HG03469 (cell line): Measurements from ENCODE around the gene RREB1.
"Not testable (repeated sequence)": the region's sequence is repeated elsewhere in the genome, so short reads cannot be mapped to it uniquely, and the experiment has no call there.

Experiments
- ATAC-seq: cut with Tn5 transposase; IDR thresholded peaks from one replicate; pipeline ENCODE4 v1.9.1; 2021; ENCODE audit warnings: mild to moderate bottlenecking, moderate library complexity, moderate number of reproducible peaks; ENCODE audit not compliant: unreplicated experiment

The RREB1 gene

DNA sequence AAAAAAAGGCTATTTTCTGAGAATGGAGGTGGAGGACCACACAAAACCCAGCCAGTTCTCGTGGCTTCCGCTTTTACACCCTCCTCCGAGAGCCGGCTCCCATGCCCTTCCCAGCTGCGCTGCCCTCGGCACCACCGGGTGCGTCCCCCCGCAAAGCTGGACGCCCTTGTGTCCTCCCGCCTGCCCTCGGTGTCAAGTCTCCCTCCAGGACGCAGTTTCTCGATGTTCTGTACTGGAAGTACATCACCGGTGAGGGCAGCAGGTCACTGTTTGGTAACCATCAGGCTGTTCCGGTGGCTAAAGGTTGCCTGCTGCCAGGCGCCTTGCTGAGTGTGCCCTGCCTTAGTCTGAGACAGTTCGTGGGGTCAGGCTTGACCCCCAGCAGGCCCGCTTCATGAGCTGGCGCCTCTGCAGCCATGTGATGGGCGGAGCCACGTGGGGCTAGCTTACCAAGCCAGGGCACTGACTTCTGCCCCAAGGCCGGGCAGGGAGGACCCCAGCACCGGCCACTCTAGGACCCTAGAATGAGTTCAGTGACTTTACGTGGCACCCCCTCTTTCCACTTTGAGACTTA lies 34.6 kb downstream of the RREB1 start:
- ATAC-seq, result no peak

DNA sequence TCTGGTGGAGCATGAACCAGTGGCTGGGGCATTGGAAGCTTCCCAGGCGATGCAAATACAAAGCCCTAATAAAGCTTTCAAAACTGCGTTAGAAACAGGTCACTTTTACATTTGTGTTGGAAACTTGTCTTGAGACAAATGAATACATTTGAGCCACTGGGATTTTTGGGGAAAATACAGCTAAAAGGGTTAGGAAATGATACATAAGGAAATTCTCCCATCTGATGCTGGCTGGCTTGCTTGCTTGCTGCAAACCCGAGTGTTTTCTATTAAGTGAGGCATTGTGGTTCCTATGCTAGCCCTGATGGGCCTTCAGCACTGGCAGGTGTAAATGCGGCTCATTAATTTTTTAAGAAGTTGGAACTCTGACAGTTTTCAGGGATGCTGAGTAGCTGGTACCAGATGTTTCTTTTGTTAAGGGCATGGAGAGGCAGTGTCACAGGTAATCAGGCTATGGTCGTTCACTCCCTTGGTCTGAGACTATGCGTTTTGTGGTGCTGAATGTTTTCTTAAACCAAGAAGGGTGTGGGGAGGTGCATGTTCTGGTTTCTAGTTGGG lies 35.2 kb downstream of the RREB1 start:
- ATAC-seq, result no peak

DNA sequence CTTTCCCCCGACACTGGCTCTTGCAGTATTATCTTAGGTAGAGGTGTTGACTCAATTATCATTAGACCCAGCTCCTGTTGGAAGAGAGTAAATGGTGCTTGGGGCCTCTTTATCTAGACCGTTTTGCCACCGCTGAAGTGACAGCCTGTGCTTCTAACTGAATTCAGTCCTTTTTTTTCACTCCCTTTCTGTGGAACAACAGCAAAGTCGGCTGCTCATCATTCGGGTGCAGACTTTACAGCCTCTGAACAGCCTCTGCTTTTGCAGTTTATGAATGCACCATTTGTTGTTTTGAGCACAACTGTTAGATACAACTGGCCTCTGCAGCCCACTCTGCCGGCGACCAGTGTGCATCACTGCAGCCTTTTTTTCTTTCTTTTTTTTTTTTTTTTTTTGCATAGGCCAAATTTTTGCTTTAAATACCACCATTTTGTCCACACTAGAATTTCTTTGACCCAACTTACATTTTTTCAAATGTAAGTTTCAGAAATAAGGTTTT lies 35.8 kb downstream of the RREB1 start:
- ATAC-seq, result no peak

DNA sequence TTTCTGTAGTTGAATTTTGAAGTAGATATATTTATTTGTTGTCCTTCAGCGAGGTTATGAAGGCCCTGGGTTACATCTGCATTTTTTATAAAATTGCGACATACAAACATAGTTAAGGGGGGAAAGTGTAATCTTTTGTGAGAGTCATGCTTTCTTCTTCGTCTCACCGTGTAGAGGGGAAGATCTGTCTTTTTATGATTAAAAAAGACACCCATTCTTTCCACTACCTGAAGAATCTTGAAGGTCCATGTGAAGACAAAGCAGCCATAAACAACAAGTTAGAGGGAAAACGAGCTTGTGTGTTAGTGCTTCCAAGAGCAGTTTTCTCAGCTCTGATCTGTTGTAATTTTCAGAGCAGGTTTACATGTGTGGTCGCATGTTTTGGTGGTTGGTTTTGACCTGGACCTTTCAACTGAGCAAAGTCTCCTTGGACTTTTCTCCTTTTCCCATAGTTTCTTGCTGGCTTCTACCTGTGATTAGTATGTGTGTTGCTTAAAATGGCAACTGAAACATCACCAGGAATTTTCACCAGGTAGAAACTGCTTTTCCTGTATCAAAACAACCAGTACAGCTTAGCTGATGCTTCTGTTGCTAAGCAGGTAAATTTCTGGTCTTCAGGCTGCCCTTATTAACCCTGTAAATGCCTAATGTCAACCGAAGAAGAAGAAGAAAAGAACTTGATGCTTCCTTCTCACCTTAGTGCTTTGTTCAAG lies 37.3 kb downstream of the RREB1 start:
- ATAC-seq, result no peak

DNA sequence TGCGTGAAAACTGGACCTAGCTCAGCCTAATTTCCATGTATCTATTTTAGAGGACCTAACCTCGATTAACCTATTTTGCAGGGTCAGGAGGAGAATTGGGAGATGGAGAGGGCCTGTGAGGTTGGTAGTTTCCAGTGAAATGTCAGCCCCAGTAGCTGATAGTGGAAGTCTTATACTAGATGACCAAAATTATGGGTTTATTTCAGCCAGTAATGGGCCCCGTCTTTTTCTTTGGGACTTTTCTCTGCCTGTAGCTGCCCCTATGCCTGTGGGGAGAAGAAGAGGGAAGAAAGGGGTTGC lies 37.8 kb downstream of the RREB1 start:
- ATAC-seq, result no peak

DNA sequence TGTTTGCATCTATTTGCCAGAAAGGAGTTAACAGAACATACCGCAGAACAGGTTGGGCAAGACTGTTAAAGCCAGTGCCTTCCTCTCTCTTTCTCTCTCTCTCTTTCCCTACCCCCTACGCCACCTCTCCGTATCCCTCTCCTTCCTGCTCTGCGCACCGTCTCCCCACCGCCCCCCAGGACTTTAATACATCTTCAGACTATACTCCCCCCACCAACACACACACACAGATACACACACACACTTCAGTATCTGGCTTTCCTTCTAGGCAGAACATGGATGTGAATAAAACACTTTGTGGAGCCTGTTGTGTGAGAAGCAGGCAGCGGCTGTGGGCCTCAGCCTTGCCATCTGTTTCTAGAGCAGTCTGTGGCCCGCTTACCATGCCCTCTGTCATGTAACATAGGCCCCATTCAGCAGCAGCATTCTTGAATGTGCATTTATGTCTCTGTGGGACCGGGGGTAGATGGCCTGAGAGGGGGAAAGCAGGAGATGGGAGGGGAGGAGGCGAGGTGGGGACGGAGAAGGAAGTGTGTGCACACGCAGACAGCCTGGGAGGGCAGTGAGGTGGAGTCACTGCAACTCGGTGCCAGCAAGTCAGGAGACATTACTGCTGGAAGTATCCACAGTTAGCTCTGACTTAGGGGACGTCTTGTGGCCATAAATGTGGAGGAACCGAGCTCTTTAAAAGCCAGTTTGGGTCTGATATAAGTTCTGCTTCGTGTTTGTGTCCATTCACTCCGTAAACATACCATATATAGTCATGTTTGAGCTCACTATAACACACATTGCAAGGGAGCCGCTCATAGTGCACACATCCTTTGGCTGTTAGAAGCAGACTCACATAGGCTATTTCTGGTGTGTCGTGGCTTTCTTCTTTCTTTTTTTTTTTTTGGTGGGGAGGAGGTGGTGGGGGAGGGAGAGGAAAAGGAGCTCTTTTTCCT lies 38.4 kb downstream of the RREB1 start:
- ATAC-seq, result peak; percentile 45

DNA sequence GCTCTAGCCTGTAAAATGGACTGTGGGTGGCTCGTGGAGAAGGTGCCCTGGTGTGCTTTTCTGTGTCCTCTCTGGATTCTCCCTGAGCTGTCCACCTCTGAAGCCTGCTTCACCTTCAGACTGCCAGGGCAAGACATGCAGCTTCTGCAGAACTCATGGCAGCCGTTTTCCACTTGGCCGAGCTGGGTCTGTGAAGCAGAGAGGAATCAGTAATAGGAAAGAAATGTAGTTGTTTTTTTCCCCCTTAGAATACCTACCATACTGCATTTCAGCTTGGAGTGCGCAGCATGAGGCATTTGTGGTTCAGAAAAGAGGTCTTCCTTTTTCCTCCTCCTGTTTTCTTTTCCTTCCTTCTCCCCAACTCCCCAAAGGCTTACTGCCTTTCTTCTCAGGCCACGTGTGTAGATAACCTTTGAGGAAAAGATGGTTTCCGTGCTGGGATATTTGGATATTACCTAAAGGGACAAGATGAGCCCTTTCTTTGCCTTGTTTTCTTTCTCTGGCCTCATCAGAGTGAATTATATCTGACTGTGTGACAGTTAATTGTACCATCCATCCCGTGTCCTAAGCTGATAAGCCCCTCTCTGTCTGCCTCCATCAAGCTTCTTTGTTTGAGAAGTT lies 39.4 kb downstream of the RREB1 start:
- ATAC-seq, result no peak

DNA sequence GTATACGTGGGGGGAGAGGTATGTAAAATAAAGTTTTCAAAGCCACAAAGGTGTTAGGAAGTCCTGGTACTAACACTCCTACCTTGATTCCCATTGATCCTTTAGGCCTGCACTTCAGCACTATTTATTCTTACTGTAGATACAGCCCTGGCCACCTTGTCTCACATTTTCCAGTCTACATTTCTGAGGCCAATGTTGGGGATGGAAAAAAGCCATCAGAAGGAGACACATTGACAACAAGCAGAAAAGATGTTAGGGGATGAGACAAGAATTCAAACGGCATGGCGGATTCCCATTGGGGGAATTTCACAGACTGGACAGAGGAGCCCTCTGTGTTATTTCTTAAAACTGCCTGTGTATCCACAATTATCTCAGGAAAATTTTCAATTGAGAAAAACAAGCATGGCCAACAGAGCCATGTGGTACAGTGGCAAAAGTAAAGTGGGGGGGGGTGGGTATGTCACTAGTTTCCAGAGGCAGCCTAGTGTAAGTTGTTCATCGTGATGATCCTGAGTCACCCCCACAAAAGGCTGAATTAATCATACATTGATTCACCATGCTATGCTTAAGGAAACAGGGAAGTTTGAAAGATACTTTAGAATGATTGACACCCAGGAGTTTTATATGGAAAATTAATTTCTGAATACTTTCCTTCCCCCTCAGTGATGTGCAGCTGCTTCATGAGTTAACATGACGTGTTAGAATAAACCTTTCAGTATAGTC lies 40.5 kb downstream of the RREB1 start:
- no peak for ATAC-seq

DNA sequence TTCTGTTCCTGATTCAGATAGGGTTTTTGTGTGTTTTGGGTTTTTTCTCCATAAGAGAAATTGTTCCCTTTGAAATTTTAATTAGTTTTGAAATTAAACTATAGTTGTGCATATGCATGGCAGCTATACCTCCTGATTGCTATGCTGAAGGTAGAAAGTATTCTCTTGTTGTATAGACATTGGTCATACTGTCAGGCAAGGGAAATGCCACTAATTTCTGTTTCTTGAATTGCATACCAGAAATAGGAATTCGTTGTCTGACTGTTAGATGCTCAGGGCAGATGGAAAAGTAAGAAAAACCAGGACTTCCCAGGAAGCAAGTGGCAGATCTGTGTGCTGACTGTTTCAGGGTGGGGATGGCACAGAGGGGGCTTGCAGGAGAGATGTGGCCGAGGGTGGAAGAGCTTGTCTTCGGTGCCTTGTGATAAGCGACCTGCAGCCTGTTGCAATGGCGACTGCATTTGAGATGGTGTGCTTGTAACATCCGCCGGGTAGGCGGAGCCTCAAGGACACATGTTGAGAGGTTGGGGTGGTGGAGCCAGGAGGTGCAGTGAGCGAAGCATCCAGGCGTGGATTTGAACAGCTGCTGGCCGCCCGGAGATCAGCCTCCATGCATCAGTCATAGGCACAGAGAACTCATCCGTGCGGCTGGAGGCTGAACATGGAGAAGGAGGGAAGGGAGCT lies 42.8 kb downstream of the RREB1 start:
- no peak for ATAC-seq

DNA sequence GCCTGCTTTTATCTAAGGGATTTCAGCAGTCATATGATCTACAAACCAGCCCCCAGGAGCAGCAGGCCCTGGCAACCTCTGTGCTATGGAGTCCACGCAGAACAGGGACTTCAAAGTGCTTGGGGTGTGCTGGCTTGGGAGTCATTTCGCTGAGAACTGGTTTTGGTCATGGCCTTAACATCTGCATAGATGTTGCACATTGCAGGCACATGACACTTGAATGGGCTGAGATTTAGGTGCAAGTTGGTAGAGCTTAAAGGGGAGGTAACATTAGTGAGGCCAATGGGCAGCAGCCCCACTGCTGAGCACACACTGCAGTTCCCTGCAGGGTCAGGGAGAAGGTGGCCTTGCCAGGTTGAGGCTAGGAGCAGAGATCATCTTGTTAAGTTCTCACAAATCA lies 43.6 kb downstream of the RREB1 start:
- ATAC-seq, result no peak

DNA sequence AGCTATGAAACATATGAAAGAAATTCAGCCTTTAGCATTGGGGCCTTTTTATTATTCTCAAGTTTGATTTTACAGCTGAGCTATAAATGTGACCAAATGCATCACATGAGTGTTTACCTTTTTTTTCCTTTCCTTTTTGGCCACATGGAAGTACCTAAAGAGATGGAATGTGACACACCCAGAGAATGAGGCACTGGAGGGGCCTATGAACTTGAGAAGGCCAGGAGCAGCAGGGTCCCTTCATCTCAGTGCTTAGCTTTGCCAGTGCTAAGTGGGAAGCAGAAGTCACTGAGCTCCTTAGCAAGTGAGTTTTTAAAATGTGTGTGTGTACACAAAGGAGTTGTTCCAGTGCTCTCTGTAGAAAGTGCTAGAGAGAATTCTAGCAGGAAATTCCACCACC lies 44.7 kb downstream of the RREB1 start:
- ATAC-seq, result no peak

DNA sequence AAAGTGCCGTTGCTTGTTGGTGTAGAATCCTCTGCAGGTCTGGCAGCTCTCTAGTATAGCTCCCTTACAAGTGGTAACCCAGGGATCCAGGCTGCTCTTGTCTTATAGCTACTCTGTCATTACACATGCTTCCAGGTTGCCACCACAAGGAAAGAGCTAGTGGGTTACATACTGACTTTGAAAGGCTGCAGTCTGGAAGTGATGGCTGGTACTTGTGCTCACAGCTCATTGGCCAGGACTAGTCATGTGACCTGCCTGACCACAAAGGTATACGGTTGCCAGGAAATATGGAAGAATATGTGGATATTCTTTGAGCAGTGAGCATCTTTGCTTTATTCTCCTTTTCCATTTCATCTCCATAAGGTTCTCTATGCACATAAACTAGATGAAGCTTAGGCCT lies 46.0 kb downstream of the RREB1 start:
- no peak for ATAC-seq

DNA sequence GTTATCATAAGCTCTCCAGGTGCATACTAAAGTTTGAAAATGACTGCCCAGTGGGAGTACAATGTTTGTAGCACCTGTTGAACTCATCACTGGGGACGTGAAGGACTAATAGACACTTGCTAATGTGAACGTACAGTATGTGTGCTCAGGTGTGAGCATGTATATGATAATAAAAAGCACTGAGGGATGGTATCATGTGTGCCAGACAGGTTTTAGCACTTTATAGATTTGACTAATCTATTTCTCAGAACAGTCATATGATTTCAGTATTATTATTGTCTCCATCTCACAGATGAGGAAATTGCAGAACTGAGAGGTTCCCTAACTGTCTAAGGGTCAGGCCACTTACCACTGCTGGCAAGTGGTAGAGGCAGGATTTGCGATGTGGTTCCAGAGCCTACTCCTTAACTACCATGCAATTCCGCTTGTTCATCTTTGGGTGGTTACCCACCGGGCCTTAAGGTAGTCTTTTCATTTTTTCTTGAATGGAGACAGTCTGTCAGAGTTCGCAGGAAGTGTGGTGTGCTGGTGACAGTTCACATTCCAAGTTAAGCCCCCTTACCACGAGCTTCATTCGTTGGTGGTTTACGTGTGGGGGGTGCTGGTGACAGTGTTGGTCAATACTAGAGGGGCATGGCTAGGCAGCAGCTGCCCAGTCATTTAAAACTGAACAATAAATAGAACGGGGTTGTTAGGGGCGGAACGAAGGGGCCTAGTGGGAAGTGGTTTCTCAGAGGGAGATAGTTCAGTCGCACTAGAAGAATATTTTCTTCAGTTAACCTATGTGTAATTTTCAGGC lies 46.8 kb downstream of the RREB1 start:
- ATAC-seq, result peak; percentile 67

DNA sequence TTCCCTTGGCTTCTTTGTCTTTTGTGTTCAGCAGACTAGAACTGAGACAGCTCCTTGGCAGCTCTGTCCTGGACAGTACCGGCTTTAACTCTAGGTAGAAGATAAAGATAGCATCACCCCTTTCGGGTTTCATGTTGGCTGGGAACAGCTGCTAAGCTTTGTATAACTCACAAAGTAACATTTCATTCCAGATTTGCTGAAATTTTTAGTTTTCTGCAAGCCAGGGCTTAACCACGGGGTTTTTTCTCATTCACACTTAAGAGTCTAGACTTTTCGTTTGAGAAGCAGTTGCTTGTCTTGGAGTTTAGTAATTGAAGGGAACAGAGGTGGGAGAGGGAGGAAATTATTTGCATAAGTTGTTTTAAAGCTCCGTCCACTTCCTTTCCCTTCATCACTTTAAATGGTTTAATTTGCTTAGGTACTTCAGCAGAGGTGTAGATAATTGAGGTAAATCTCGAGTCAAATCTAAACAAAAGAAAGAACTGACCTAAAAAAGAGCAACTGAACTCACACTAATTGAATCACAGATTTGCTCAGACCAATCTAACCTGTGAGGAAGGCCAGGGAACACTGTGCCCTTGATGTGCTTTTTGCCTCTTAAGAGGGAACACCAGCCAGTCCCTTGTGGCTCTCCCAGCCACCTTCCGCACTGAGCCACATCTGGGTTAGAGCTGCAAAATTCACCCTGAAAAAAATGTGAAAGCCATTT lies 48.3 kb downstream of the RREB1 start:
- ATAC-seq, result no peak

DNA sequence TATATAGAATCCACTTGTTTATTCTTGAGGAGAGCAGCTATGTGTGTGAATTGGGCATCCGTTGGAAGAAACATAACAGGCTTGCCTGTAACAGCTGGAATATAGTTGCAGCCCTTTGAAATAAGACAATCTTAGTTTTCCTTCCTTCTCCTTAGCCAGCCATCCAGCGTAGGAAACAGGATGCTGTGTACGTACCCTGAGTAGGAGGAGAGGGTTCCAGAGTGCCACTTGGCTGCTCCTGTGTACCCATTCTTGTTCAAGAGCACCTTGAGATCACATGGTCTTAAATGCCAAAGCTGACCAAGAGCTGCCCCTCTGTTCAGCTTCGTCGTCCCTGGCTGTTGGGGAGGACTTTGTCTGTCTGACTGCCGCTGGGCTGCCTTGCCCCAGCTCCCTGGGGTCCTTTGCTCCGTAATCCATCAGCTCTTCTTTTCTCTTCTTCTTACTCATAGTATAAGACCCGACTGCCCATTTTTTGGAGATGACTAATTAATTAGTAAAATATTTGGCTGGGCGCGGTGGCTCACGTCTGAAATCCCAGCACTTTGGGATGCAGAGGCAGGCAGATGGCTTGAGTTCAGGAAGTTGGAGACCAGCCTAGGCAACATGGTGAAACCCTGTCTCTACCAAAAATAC lies 49.0 kb downstream of the RREB1 start:
- ATAC-seq, result no peak

DNA sequence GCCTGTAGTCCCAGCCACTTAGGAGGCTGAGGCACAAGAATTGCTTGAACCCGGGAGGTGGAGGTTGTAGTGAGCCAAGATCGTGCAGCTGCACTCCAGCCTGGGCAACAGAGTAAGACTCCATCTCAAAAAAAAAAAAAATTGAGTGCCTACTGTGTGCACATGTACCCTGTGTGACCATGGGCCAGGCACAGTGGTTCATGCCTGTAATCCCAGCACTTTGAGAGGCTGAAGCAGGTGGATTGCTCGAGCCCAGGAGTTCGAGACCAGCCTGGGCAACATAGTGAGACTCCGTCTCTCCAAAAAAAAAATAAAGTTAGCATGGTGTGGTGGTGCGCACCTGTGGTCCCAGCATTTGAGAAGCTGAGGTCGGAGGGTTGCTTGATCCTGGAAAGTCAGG lies 49.5 kb downstream of the RREB1 start:
- not testable (repeated sequence) for ATAC-seq

DNA sequence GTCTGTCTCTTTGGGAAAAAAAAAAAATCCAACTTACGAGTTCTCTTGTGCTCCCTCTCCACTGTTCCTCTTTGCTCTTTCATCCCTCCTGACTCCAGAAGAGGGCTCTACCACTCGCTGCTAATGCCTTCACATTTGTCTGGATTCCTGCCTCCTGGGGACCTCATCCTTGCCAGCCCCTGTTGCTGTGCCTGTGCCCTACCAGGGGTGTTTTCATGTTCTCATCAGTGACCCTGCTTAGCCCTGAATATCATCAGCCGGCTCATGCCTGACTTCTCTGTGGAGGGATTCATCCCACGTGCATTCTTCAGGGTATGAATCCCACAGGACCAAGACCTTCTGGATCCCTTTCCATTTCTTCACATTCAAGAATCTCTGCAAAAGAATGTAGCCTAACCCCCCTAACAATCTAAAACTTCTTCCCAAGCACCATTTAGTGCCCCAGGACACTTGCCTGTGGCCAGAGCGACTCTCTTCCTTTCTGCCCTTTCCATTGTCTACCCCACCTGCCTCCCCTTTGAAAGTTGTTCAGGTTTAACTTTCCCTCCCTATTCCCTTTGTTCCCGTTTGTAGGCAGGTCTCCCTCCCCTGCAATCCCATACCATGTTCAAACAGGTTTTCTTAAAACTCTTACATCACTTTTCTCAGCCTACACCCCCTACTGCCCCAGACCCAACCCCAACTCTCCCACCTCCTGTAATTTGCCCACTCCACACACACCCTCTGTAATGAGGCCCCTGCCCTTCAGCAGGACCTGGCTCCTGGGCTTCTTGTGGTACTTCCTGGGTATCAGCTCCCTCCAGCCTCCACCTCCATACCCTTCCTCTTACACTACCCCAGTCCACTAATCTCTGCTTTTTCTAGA lies 50.2 kb downstream of the RREB1 start:
- no peak for ATAC-seq
